Erythroblast (primary cell): ENCODE results near the gene CAMK4.
"Not testable (repeated sequence)": the region's sequence is repeated elsewhere in the genome, so short reads cannot be mapped to it uniquely, and the experiment has no call there.

Experiments
- DNase-seq, 2 experiments: peaks; one replicate each; lab custom pipeline; 2025; lab: John Stamatoyannopoulos, UW
- GATA1 ChIP-seq: IDR thresholded peaks from 2 replicates; pipeline ENCODE4 v1.6.1; 2011; ENCODE audit warnings: low read depth, mild to moderate bottlenecking, control low read depth, low read length, moderate library complexity
- POLR2A ChIP-seq: IDR thresholded peaks from 2 replicates; pipeline ENCODE4 v1.6.1; 2011; ENCODE audit warnings: mild to moderate bottlenecking, low read length

The CAMK4 gene

DNA sequence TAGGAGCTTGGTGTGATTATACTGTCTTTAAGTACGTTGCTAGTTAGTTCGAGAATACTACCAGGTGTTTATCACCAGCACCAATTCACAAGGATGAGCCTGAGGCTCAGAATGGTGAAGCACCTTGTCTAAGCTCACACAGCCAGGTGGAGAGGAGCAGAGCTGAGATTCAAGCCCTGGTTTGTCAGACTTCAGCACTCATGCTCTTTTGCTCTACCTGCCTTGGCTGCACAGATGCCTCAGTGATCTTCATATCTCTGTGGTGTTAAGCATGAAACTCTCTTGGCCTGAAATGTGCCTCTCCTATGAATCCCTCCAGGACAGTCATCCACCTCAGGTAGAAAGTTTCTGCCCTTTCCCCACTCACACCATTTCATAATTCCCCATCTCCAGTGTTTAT lies 12.2 kb downstream of the CAMK4 start:
- no peak for TF ChIP-seq POLR2A
- TF ChIP-seq GATA1: no peak
- DNase-seq: no peak

DNA sequence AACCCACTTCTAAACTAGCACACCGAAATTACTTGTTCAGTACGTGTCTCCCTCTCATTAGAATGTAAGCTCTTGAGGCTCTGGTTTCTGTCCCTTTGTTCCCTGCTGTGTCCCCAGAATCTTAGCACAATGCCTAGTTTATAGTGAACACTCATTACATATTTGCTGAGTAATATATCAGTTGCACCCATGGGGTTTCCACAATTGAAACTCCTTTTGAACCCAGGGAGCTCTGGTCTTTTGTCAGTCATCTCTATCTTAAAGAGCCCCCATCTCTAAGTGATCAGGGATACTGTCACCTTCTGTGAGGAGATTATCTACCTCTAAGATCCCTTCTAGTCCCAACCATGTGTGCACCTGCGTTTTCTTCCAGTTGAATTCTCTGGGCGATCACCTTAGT lies 12.8 kb downstream of the CAMK4 start:
- DNase-seq: no peak
- TF ChIP-seq GATA1 (no peak), POLR2A (no peak)

DNA sequence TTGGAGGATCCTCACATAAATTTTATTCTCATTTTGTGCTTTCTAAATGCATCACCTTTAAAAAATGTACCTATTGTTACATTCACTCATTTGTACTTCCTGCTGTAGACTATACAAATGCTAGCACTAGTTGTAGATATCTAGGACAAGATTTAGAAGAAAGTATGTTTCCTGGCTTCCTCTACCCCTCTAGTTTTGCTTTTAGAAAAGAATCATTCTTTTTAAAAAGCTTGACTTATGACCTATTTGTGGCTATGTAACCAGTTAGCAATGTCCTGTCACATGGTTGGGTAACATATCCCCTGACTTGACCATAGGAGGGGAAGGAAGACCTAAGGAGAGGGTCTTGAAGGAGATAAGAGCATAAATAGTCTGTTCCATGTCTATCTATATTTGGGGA lies 13.3 kb downstream of the CAMK4 start:
- DNase-seq: no peak
- TF ChIP-seq GATA1: no peak
- no peak for TF ChIP-seq POLR2A

DNA sequence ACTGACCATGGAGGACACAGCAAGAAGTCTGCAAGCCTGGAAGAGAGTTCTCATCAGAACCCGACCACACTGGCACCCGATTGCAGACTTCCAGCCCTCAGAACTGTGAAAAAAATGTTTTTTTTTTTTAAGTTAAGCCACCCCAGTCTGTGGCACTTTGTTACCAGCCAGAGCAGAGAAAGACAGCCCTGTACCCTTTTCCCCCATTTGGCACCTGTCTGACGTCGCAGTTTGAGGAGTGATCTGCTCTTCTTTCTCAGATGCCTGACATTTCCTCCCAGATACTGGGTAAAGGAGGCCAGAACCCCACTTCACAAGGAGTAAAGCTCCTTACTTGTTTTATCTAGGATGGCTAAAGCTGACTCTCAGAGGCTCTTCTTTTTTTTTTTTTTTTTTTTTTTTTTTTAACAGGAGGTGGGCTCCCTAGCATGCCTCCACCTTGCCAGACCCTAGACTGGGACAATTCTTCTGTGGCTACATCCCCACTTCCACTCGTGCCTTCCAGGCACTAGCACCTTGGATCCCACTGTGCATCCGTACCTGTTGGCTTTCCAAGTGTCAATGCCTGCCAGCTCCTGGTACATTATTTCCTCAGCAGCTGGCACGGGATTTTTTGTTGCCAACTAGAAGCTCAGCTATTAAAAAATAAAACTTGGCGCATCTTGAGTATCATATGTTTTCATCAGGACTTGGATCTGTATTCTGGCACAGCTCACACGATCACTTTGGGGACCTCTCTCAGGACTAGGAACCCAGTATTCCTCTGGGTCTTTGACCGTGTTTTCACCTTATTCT lies 14.4 kb downstream of the CAMK4 start:
- DNase-seq: no peak
- no peak for TF ChIP-seq GATA1

DNA sequence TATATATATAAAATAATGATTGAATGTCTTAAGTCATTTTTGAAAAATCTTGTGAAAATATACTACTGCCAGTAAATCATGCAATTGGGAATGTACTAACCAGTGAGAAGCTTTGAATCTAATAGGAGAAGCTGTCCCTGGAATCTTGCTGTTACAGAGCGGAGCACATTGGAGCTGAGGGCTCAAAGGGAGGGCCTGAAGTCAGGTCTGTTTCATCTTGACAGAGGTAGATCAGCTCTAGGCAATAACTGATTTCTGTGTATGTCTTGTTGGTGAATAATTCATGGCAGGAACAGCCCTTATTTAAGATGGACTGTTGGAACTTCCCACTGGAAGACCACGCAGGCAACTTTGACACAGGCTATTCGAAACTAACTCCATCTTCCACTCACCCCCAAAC lies 17.5 kb downstream of the CAMK4 start:
- TF ChIP-seq POLR2A (no peak), GATA1 (no peak)
- DNase-seq: no peak

DNA sequence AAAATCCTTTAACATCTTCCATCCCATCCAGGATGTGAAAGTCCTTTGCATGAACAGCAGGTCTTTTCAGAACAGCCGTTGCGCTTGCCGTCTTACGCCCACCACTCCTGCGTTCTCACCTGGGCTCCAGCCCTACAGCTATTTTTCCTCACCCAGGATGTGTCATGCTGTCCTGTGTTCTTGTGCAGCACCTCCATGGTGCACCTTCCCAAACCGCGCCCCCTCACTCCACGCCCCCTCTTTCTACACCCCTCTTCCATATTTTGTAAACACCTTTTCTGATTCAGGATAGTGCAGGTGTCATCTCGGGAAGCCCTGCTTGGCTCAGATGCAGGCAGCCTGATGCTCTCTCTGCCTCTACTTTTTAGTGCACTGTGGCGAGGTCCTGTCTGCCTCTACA lies 18.4 kb downstream of the CAMK4 start:
- TF ChIP-seq POLR2A: no peak
- no peak for TF ChIP-seq GATA1
- DNase-seq: no peak

DNA sequence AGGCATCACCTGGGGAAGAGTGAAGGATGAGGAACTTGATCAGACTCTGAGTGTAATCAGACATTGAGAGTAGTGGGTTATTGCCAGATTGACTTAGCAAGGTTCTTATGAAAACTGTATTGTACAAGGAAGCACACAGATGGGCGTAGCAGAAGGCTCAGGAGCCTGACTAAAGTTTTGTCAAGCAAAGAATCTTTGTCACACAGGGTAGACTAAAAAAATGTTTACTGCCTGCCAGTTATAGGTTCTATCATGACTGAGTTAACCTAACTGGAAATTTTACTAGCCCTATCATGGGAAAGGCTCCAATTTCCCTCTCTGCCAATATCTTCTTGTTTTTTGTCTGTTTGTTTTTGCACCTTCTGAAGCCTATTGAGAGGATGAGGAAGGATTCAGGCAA lies 19.1 kb downstream of the CAMK4 start:
- TF ChIP-seq GATA1: no peak
- TF ChIP-seq POLR2A: no peak
- no peak for DNase-seq

DNA sequence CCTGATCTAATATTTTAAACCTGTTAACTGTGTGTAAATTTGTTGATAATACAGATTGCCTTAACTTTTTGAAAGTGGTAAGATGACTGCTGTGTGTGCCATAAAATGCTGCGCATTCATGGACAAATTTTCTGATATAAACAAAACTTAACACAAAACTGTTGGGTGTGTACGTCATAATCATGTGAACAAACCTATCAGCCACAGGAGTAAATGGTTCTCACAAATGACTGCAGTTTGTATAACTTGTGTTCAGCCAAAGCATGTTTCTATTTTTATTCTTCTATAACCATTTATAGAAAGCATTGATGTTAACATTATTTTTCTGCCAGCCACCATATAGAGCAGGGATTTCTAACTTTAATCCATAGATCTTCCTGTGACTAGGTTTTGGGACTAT lies 21.5 kb downstream of the CAMK4 start:
- no peak for TF ChIP-seq POLR2A
- DNase-seq: no peak

DNA sequence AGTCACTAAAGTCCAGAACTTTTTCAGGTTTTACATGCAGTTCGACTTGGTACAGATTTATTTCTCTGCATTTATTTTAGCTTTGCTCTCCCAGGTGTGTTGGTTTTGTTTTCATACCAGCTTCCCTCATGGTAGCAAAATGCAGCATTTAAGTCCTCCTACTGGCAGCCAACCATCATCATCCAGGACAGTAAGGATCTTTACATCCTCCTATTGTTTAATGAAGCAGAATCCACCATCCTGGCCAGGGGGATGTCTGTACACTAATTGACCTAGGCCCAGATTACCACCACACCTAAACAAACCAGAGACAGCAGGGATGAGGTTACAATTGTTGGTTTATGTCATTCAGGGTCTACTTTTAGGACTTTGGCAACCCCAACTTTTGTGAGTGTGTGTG lies 22.3 kb downstream of the CAMK4 start:
- TF ChIP-seq POLR2A: no peak
- no peak for TF ChIP-seq GATA1
- no peak for DNase-seq

DNA sequence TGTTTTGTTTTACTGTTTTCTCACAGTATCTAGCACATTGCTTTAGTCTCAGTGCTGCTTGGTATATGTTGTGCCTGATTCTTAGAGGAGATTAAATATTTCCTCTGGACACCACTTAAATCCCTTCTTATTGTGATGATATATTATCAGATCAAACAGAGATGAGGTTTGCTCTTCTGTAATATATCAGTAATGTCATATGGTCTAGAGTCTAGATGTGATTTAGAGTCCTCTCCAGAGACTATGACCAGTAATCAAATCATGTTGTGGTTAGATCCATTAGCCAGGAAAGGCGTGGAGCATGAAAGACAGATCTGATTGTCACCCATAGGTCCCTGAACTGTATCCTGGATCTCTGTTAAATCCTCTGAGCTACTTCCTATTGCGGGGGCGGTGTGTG lies 24.4 kb downstream of the CAMK4 start:
- TF ChIP-seq POLR2A (no peak), GATA1 (no peak)
- no peak for DNase-seq

DNA sequence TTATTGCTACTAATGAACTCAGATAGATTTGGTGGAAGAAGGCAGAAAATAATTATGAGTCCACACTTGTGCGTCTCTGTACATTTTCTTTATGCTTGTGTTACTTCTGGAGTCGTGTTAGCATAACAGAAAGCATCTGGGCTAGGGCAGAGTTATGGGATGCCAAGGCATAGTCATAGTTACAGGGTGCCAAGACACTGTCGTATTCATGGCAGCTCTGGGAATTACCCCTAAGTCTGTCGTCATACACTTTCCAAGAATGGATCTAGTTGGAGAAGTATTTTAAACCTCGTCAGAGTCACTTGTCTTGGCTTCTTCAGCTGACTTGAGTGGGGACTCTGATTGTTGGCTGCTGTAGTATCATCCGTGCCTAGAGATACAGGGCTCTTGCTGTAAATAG lies 27.7 kb downstream of the CAMK4 start:
- DNase-seq: no peak
- no peak for TF ChIP-seq POLR2A
- no peak for TF ChIP-seq GATA1

DNA sequence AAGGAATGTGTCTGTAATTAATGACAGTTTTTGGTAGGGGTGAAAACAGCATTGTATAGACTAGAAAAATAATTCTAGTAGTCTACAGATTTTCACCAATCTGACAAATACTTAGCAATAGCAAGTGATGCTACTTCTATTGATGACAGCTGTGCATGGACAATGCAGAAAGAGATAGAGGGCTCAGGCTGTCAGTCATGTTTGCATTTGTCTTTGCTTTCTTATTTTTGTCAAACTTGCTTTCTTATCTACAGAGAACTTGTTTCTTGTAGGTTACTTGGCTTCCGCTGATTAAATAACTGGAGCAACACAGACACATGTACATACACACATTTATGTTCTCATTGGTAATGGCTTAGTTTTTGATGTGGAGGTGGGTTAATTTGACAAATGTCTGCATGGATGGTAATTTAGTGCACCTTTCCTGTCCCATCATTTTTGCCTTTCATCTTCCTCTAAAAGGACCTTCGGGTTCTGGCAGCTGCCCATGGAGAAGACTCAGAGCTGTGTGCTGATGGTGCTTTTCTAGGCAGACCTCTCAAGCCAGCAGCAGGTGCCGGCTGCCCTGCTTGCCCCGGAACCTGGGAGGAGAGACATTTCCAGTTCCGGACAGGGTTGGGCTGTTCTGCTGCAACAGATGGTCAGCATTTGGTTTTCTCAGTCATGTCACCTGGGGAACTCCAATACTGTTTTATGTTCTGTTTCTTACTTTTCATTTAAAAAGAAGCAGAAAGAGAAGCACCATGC lies 28.8 kb downstream of the CAMK4 start:
- no peak for DNase-seq
- TF ChIP-seq GATA1 (no peak), POLR2A (no peak)

DNA sequence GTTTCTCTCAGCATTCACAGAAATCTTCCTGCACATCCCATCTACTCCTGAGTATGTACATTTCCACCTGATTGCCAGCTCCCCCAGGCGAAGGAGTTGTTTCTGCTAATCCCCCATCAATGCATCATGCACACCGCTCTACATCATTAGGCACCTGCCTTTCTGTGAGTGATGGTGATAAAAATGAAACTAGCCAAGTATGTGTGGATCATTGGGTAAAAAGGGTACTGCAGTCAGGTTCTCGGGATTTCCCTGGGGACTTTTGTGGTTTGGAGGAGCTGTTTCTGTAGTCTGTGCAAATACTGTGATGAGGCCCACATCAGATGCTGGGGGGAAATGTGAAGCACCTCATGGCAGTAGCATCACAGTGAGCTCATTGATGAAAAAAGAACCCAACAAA lies 30.4 kb downstream of the CAMK4 start:
- DNase-seq: no peak
- TF ChIP-seq GATA1 (no peak), POLR2A (no peak)

DNA sequence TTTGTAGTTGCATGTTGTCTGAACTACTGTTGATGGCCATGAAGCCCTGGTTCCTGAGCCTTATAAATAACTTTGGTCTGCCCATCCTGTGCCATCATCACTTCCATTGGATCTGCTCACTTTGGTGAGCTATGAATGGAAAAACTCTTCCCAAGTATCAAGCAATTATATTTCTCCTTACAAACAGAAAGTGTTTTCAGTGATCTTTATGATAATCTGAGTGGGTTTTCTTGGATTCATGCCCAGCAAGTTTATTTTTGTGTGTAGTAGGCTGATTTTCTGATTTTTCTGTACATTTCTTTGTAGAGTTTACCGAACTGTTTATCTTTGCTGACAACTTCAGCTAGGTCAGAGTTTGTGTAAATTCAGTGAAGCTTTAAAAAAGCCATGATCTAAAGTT lies 31.0 kb downstream of the CAMK4 start:
- no peak for DNase-seq
- TF ChIP-seq GATA1 (no peak), POLR2A (no peak)

DNA sequence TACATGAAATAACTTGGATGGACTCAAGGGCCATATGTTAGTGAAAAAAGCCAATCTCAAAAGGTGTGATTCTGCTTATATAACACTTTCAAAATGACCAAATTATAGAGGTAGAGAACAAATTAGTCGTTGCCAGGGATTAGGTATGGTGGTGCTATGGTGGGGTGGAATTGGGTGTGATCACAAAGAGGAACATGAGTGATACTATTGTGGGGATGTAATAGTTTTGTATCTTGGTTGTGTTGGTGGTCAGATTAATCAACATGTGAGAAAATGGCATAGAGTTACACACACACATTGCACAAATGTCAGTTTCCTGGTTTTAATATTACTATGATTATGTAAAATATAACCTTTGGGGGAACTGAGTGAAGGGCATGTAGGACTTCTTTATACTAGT lies 31.9 kb downstream of the CAMK4 start:
- no peak for DNase-seq

DNA sequence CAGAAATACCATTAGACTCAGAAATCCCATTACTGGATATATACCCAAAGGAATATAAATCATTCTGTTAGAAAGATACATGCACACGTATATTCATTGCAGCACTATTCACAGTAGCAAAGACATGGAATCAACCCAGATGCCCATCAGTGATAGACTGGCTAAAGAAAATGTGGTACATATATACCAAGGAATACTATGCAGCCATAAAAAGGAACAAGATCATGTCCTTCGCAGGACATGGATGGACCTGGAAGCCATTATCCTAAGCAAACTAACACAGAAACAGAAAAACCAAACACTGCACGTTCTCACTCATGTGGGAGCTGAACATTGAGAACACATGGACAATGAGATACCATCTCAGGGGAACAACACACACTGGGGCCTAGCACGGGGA lies 33.4 kb downstream of the CAMK4 start:
- not testable (repeated sequence) for DNase-seq

More for the DNA sequence above, 31.9 kb downstream of the CAMK4 start:
- TF ChIP-seq GATA1: no peak
- no peak for TF ChIP-seq POLR2A
